Endothelial cell of umbilical vein (primary cell): ENCODE results near the gene PLXDC2.

ENCODE experiments used
- CTCF ChIP-seq, 2 donors: IDR thresholded peaks; 1 replicate in 1 of 2; 2 replicates in 1 of 2; pipeline ENCODE4 v1.5.1; 2011; ENCODE audit warnings: low read length in 2 of 2, mild to moderate bottlenecking in 2 of 2, moderate library complexity in 2 of 2, control low read depth in 1 of 2, inconsistent platforms in 1 of 2, low read depth in 1 of 2; ENCODE audit not compliant: insufficient read depth in 1 of 2; ENCODE audit errors: extremely low read depth in 1 of 2
- EZH2 ChIP-seq: IDR thresholded peaks from 2 replicates; pipeline ENCODE4 v1.6.1; 2012; ENCODE audit warnings: borderline replicate concordance, low read depth, mild to moderate bottlenecking, moderate library complexity, low read length, inconsistent platforms; ENCODE audit not compliant: severe bottlenecking
- MYC ChIP-seq: IDR thresholded peaks from one replicate; pipeline ENCODE4 v1.6.1; 2011; ENCODE audit warnings: mild to moderate bottlenecking, low read depth, low read length
- POLR2AphosphoS5 ChIP-seq: IDR thresholded peaks from 2 replicates; pipeline ENCODE4 v1.6.1; 2012; ENCODE audit warnings: low read depth, mild to moderate bottlenecking, control low read depth, low read length, moderate library complexity; ENCODE audit not compliant: insufficient read depth

- no peak for TF ChIP-seq POLR2AphosphoS5
- no peak for TF ChIP-seq CTCF (IDR thresholded peaks at IDR 0.05; ENCODE audit: extremely low read depth in 1 of 2, insufficient read depth in 1 of 2, low read depth in 1 of 2, low read length in 2 of 2)
- no peak for TF ChIP-seq MYC
- TF ChIP-seq EZH2, result no peak
Observed at GRCh38 chr10:20065814-20066213, 249.6 kb downstream of the PLXDC2 start.
